Suprapubic skin (tissue), 4 donors: ENCODE data around the gene MAGI3. TPM values are rescaled to one million over a fixed set of nuclear protein-coding genes. Genes with fewer than 3 reads are reported as not detected.

Experiments used
- DNase-seq, 2 donors: peaks; one replicate each; pipeline ENCODE4 v3.0.0-alpha.2; 2019; ENCODE audit warnings: low spot score in 2 of 2
- H3K27ac ChIP-seq: fragments of 200-600 bp; sonication (generic); one replicate; pipeline ENCODE4 v1.5.1; 2019
- H3K27me3 ChIP-seq: fragments of 200-600 bp; sonication (generic); one replicate; pipeline ENCODE4 v1.5.1; 2019
- H3K36me3 ChIP-seq: fragments of 200-600 bp; sonication (generic); one replicate; pipeline ENCODE4 v1.5.1; 2019
- H3K4me1 ChIP-seq: fragments of 200-600 bp; sonication (generic); one replicate; pipeline ENCODE4 v1.5.1; 2019
- H3K4me3 ChIP-seq: fragments of 200-600 bp; sonication (generic); one replicate; pipeline ENCODE4 v1.5.1; 2019; ENCODE audit warnings: mild to moderate bottlenecking
- H3K9me3 ChIP-seq: fragments of 200-600 bp; sonication (generic); one replicate; pipeline ENCODE4 v1.5.1; 2019
- CTCF ChIP-seq, 2 donors: fragments of 200-600 bp in 1 of 2; fragments of 450-650 bp in 1 of 2; sonication (generic) in 1 of 2; IDR thresholded peaks; one replicate each; pipeline ENCODE4 v1.5.1; 2016 to 2019; ENCODE audit warnings: antibody characterized with exemption in 2 of 2, mild to moderate bottlenecking in 1 of 2, moderate library complexity in 1 of 2
- EP300 ChIP-seq: sonication (generic); formaldehyde crosslinking; IDR thresholded peaks from one replicate; pipeline ENCODE4 v1.6.1; 2017; ENCODE audit warnings: antibody characterized with exemption
- POLR2A ChIP-seq, 2 donors: fragments of 450-650 bp; IDR thresholded peaks; one replicate each; pipeline ENCODE4 v1.6.1; 2017; ENCODE audit warnings: antibody characterized with exemption in 2 of 2, mild to moderate bottlenecking in 2 of 2, moderate library complexity in 2 of 2
- POLR2AphosphoS5 ChIP-seq, 3 donors: sonication (generic); formaldehyde crosslinking; IDR thresholded peaks; one replicate each; pipeline ENCODE4 v1.6.1; 2017; ENCODE audit warnings: antibody characterized with exemption in 3 of 3
- WGBS: methylation state at CpG from one replicate; pipeline ENCODE4 v1.1.5; 2018; 5-methylcytosine and 5-hydroxymethylcytosine counted together
- total RNA-seq, 4 donors: library from RNA; depleted of rRNA; stranded (reverse); fragments of >200 nt; gene quantifications; one replicate each; pipeline ENCODE4 v1.1.0, GENCODE V29; 2016

The MAGI3 gene
- total RNA-seq, 4 donors from 2014 or later = 8.3 to 18.8 (median 10.7) TPM

- no peak for TF ChIP-seq CTCF (IDR thresholded peaks at IDR 0.05)
- TF ChIP-seq EP300 = no peak
- no peak for TF ChIP-seq POLR2A (IDR thresholded peaks at IDR 0.05)
- Histone ChIP-seq H3K4me1 (no peaks in the 10 kb centered on the region), H3K4me3 (no peak overlapping the region), H3K9me3 (no peaks in the 10 kb centered on the region), H3K36me3 (peaks cover 3% of the 10 kb centered on the region), H3K27me3 (no peaks in the 10 kb centered on the region), H3K27ac (no peak overlapping the region)
- DNase-seq = no peak
- WGBS = 73% methylated on average over 4 of the region's 4 CpGs
Observed at GRCh38 chr1:113616156-113616555, 225.8 kb downstream of the MAGI3 start.

GRCh38 chr1:113617438-113618141 is 227.3 kb downstream of the MAGI3 start:
- no peaks in the 10 kb centered on the region for H3K27me3 ChIP-seq
- no peaks in the 10 kb centered on the region for H3K4me1 ChIP-seq
- WGBS = 68% methylated on average over 4 of the region's 4 CpGs
- H3K36me3 ChIP-seq = peaks cover 5% of the 10 kb centered on the region
- H3K27ac ChIP-seq = no peak overlapping the region
- DNase-seq = no peak
- no peak for TF ChIP-seq POLR2AphosphoS5 (IDR thresholded peaks at IDR 0.05)
- no peak for TF ChIP-seq EP300
- TF ChIP-seq CTCF (IDR thresholded peaks at IDR 0.05) = no peak
- no peak for TF ChIP-seq POLR2A (IDR thresholded peaks at IDR 0.05)
- no peaks in the 10 kb centered on the region for H3K9me3 ChIP-seq
- no peak overlapping the region for H3K4me3 ChIP-seq

- Histone ChIP-seq H3K9me3 (peaks cover 5% of the 10 kb centered on the region), H3K36me3 (peaks cover 6% of the 10 kb centered on the region), H3K4me3 (no peak overlapping the region), H3K27me3 (no peaks in the 10 kb centered on the region), H3K4me1 (no peaks in the 10 kb centered on the region), H3K27ac (no peak overlapping the region)
- TF ChIP-seq CTCF (IDR thresholded peaks at IDR 0.05) = no peak
- no peak for TF ChIP-seq POLR2AphosphoS5 (IDR thresholded peaks at IDR 0.05)
- TF ChIP-seq EP300 = no peak
- TF ChIP-seq POLR2A (IDR thresholded peaks at IDR 0.05) = no peak
- no peak for DNase-seq
- WGBS = 100% methylated on average over 1 of the region's 1 CpG
Observed at GRCh38 chr1:113628997-113629396, 238.7 kb downstream of the MAGI3 start.

- peaks cover 3% of the 10 kb centered on the region for H3K36me3 ChIP-seq
- WGBS = 88% methylated on average over 9 of the region's 12 CpGs
- H3K4me3 ChIP-seq = no peak overlapping the region
- no peak for DNase-seq
- H3K27ac ChIP-seq = no peak overlapping the region
- H3K27me3 ChIP-seq = no peaks in the 10 kb centered on the region
- H3K4me1 ChIP-seq = no peaks in the 10 kb centered on the region
- TF ChIP-seq CTCF (IDR thresholded peaks at IDR 0.05) (no peak), POLR2AphosphoS5 (IDR thresholded peaks at IDR 0.05) (no peak), POLR2A (IDR thresholded peaks at IDR 0.05) (no peak), EP300 (no peak)
- H3K9me3 ChIP-seq = peaks cover 5% of the 10 kb centered on the region
Observed at GRCh38 chr1:113630340-113631327, 240.3 kb downstream of the MAGI3 start.

- Histone ChIP-seq H3K27me3 (no peaks in the 10 kb centered on the region), H3K4me3 (no peak overlapping the region), H3K27ac (no peak overlapping the region), H3K9me3 (no peaks in the 10 kb centered on the region), H3K36me3 (peaks cover 9% of the 10 kb centered on the region), H3K4me1 (no peaks in the 10 kb centered on the region)
- TF ChIP-seq POLR2AphosphoS5 (IDR thresholded peaks at IDR 0.05) (no peak), CTCF (IDR thresholded peaks at IDR 0.05) (no peak), EP300 (no peak), POLR2A (IDR thresholded peaks at IDR 0.05) (no peak)
- no peak for DNase-seq
- 95% methylated on average over 1 of the region's 1 CpG for WGBS
Observed at GRCh38 chr1:113641396-113641795, 251.1 kb downstream of the MAGI3 start.
